T47D (cell line): ENCODE results near the gene BIRC7.

Experiments used
- DNase-seq, 2 experiments: peaks; one replicate each; pipeline versions ENCODE4 v3.0.0 to v3.0.0-alpha.2; 2011 to 2012; ENCODE audit warnings: low read depth in 1 of 2, low spot score in 1 of 2
- JUND ChIP-seq: IDR thresholded peaks from 2 replicates; pipeline ENCODE4 v1.6.1; 2012; ENCODE audit warnings: low read depth
- in situ Hi-C: cut with HindIII; loops from 2 replicates; pipeline ENCODE4 v1.10.0; 2016; ENCODE audit warnings: low sequenced_read_pairs, low pct_unique_long_range_greater_than_20kb

BIRC7 gene

DNA sequence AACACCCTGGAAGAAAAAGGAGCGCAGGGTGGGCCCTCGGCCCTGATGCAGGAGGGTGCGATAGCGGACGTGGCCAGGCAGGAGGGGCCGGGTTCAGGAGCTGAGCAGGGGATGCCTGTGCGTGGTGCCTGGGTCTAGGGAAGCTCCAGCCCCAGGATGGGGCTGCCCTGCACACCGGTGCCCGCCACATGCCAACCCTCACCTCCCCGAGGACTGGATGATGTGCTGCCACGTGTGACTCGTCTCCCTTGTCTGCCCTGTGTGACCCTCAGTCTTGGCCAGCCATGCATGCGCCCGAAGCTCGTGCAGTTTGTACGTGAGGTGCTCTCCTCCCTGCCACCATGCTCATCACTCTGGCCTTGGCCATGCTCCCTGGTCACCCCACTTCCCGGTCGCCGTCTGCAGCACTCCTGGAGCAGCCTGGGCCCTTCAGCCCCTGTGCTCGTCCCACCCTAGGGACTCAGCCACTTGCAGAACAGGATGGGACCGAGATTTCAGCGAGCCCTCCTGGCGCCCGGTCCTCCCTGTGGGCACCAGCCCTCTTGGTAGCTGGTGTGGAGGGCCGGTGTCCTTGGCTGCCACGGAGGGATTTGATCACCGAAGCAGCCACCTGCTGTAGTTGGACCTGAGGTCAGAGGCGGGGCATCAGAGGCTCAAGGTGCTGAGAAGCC lies 53.0 kb downstream of the BIRC7 start:
- TF ChIP-seq JUND, result no peak
- in situ Hi-C loops, result no loop called here
- no peak for DNase-seq

DNA sequence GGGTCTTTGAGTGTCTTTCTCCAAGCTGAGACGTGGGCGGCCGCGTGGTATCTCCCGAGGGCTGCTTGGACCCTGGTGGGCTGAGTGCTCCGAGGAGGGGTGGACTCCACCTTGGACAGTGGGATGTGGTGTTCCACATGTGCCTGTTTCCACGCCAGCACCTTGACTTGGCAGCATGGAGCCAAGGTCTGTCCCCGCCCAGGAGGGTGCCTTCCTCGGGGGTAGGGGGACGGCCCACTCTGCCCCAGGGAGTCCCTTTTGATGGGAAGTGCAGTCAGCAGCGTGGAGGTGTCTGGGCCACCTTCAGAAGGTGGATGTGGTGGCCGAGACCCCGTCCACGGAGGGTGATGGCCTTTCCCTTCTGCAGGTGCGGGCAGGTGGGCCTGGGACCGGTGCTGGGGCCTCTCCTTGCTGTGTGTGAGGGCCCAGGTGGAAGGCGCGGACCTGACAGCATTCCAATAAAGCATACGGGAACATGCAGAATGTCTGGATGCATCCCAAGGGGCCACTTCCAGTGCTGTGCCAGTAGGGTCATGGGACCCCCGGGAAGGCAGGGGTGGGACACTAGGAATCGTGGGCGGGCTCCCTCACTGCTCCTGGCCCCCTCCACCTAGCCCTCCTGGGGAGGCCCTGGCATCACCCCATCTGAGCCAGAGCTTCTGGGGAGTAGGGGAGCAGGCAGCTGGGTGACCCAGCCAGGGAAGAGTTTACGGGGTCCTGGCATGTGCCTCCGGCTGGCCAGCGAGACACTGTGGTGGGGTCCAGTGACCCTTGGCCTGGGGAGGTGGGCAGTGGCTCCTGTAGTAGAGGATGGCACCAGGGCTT lies 53.8 kb downstream of the BIRC7 start:
- in situ Hi-C loops, result no loop called here
- TF ChIP-seq JUND, result no peak
- DNase-seq, result no peak
